ENCODE measurements around the gene NCF4.

Gene NCF4

GRCh38 chr22:36899498-36899897 lies 38.7 kb downstream of the NCF4 start:
- DNase-seq = no peak

GRCh38 chr22:36900225-36900624 lies 39.4 kb downstream of the NCF4 start:
- DNase-seq = no peak

DNA sequence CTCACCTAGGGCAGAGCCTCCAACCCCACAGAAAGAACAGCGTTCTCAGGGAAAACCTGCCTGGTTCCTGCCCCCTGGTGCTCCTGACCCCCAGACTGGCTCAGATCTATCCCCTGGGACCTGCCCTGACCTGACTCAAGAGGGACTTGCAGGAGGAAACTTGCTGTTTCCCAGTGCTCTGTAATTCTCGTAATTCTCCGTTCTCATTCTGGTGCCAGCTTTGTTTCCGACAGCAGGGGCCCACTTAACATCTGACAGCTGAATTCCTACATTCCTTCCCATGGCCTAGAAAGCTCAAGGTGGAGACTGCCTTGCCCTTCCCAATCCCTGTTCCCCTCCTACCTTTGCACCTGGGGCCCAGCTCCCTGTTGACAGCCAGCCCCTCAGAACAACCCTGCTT lies 40.1 kb downstream of the NCF4 start:
- DNase-seq = no peak

DNA sequence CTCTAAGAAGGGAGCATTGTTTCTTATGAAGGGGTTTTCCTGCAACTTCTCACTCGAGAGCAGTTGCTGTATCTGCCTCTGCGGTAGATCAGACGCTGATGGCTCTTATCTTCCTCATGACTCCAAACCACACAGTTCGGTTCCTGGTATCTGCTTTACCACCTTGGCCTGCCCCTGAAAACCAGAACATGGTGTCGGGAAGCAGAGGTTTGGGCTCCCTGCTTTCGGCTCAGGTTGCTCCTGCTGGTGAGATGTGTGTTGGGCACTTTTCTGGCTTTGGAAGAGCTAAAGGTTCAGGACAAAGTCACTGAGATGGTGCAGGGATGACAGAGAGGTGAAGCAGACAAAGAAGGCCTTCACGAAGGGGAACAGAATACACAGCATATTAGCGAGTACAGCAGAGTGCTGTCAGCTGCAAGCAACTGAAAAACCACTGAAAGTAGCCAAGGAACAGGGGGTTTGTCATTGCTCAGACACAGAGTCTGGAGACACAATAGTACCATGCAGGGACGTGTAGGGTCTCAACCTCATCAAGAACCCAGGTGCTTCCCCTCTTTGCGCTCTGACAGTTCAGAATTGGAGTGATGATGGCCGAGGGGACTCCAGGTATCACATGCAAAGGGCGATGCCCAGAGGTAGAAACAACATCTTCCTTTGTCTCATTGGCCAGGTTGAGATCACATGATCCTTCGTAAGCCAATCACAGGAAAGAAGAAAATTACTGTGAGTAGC lies 40.8 kb downstream of the NCF4 start:
- no peak for DNase-seq

DNA sequence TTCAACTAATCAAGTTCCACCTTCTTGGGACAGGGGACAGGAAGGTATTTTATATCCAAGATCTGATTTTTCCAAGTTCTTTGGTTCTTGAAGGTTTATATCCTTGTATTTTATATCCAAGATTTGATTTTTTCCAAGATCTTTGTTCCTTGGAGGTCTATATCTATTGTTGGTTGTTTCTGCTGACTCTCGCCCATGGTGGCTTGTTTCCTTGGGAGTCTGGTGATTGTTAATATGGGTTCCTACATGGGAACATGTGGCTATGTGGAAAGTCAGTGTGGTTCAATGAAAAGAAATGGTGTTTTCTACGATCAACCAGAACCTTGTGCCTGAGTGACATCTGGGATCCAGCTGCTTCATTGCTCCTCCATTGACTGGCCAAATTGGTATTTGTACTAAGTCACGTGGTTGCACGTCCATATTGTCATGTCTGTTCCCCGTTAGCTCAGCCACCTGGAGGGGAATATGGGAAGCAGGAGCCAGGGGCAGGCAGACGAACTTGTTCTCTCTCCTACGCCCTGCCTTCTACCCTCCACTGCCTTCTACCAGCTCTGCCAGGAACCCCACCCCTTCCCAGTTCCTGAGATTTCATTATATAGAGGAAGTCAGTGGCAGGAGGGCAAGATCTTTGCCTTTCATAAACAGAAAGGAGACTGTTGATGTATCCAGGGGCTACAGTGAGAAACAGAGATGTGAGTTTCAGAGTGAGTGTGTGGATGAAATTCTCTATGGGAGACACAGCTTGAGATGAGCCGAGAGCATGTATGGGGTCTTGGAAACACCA lies 41.5 kb downstream of the NCF4 start:
- DNase-seq = no peak

- no peak for DNase-seq
Measured at GRCh38 chr22:36904260-36904880, 43.6 kb downstream of the NCF4 start.

DNA sequence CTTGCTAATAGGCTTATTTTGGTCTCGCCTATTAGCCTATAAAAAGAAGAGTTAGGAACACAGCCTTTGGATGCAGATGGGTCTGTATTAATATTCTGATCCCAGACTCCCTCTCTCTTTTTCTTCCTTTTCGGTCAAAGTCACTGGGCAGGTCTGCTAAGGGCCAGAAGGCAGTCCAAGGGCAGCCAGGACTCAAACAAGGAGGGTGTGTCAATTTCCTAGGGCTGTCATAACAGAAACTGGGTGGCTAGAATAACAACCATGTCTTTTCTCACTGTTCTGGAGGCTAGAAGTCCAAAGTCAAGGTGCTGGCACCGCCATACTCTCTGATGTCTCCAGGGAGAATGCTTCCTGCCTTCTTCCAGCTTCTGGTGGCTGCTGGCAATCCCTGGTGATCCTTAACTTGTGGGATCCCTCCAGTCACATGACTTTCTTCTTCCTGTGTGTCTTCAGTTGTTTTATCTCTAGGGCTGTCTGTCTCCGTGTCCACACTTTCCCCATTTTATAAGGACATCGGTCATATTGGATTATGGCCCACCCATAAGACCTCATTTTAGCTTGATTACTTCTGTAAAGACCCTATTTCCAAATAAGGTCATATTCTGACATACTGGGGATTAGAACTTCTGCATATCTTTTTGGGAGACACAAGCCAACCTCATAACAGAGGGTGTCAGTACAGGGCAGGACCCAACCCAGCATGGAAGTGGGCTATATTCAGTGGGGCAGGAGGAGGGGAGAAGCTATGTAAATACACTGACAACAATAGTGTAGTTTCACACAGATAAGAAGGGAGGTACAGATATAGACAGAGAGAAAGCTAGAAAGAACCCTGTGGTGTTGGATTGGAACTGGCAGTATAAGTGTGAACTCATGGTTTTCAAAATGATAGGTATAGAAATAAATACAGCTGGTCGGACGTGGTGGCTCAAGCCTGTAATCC lies 46.7 kb downstream of the NCF4 start:
- DNase-seq = no peak

DNA sequence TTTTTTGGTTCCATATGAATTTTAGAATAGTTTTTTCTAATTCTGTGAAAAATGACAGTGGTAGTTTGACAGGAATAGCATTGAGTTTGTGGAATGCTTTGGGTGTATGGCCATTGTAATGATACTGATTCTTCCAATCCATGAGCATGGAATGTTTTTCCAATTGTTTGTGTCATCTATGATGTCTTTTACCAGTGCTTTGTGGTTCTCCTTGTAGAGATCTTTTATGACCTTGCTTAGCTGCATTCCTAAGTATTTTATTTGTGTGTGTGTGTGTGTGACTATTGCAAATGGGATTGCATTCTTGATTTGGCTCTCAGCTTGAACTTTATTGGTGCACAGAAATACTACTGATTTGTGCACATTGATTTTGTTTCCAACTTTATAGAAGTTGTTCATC lies 49.7 kb downstream of the NCF4 start:
- DNase-seq = no peak

GRCh38 chr22:36911887-36912661 lies 51.3 kb downstream of the NCF4 start:
- DNase-seq = no peak

DNA sequence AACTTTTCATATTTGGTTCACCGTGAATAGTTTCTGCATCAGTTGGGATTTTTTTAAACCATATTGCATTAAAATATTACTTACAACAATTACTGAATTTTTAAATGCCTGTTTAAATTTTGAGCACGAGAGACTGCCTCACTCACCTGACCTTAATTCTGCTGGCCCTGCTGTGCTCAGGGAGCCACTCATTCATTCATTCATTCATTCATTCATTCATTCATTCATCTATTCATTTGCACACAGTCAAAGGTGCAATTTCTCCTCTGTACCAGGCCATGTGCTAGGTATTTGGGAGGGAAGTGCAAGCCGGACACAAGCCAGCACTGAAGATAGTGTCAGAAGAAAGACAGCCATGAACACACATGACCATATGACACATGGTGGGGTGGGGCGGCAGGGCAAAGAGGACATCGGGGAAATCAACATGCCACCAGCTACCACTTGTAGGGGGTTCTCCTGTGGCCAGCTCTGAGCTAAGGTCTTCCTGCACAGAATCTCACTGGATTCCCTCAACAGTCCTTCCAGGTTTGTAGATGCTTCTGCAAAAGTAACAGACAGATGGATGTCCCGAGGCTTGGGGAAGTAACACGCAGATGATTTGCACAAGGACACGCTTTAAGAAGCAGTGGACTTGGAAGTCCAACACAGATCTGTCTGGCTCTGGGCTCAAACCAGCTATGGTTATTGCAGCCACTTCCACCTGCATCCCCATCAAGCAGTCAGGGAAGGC lies 52.1 kb downstream of the NCF4 start:
- no peak for DNase-seq

DNA sequence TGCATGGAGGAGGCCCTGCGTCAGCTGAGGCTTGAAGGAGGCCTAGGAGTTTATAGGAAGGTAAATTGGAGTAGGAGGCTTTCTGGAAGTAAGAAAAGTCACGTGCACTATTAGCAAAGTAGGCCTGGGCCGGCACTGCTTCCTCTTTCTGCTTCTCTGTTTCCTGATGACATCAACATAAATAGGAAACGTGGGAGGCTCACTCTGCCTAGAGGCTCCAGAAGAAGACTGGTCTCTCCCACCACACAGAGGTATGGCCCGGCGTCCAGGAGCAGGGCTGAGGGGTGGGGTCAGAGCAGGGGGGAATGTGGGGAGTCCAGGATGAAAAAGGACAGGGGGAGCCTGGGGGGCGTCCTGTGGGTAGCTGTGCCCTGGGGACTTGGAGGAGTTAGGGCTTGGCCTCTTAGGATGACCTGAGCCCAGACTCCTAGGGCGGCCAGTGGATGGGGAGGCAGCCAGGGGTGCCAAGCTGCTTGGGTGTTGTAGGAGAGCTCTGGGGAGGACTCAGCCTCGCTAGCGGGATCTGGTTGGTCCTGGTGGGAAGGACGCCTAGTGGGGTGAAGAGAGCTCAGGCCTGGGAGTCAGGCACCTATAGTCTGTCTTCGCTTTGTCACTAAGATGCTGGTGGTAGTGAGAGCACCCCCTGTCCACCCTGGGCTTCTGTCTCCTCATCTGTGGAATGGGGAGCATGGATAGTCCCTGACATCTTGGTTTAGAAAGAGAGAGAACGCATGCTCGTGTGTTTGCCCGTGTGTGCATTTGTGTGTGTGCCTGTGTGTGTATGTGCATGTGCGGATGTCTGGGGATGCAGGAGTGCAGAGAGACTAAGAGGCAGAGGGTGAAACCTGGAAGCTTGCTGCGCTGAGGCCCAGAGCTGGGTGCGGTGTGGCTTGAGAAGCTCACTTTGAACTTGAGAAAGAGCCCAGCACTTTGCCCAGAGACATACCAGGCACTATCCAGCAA lies 52.9 kb downstream of the NCF4 start, which contains the start of gene CSF2RB:
Gene CSF2RB, plus strand, starts transcription at position 202 of the 963 bp plus-strand sequence. CDS start 8,580 bp downstream, outside the sequence.
- no peak for DNase-seq

- no peak for DNase-seq
Measured at GRCh38 chr22:36914390-36914752, 53.6 kb downstream of the NCF4 start.

DNA sequence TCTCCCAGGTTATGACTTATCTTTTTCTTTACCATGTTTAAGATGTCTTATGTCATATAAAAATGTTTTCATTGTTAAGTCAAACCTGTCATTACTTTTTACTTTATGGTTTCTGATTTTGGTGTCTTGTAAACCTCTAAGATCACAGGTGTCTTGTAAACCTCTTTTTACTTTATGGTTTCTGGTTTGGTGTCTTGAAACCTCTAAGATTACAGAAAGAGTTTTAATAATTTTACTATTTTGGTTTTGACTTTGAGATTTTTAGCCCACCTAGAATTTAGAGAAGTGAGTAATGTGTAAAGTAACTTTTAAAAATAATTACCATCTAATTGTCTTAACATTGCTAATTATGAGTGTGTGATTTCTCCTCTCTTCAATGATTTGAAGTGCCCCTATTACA lies 55.2 kb downstream of the NCF4 start:
- DNase-seq = no peak

GRCh38 chr22:36918586-36919284 lies 57.9 kb downstream of the NCF4 start:
- DNase-seq = no peak

GRCh38 chr22:36921309-36922104 lies 60.7 kb downstream of the NCF4 start:
- DNase-seq = no peak

- DNase-seq = no peak
Measured at GRCh38 chr22:36922105-36922608, 61.4 kb downstream of the NCF4 start.

DNA sequence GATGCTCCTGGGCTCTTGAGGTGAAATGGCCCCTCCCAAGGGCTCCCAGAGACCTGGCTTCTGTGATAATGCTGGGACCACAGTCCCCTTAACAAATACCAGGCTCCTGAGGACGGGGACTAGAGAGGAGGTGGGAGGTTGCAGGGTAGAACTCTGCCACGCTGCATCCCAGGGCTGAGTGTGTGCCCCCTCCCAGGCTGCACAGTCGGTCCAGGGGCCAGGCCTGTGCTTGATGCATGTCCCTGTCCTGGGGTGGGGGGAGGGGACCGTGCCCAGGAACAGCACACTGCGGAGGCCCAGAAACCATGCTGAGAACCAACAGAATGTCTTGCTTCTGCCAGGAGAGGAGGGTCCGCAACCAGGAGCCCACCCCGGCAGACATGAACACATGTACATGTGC lies 61.9 kb downstream of the NCF4 start:
- no peak for DNase-seq

DNA sequence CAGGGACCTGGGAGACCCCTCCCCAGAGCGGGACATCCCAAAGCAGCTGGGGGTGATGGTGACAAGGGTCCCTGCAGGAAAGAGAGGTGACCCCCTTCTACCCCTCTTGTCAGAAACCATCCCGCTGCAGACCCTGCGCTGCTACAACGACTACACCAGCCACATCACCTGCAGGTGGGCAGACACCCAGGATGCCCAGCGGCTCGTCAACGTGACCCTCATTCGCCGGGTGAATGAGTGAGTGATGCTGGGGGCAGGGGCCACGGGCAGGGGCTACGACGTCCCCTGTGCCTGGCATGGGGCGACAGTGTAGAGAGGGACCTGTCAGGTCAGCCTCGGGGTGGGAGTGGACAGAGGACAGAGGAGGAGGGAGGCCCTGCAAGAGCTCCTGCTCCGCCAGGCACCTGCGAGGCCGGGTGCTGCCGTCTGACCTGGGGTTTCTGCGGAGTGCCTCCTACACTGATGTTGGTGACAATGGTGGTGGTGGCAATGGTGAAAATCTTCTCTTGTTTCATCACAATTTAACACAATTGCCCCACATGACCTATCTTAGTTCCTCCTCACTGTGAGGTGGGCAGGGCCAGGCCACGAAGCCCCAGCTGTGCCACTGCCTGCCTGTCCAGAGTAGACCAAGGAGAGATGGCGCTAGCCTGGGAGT lies 62.5 kb downstream of the NCF4 start:
- DNase-seq = no peak
